Neuronal stem cell (in vitro differentiated cells): ENCODE results near the gene APOBR.

Experiments
- DNase-seq: peaks from one replicate; pipeline ENCODE4 v3.0.0-alpha.2; 2013; ENCODE audit warnings: low spot score
- H2AFZ ChIP-seq: one replicate; pipeline ENCODE4 v1.6.1; 2013; ENCODE audit warnings: mild to moderate bottlenecking, low read length, inconsistent platforms
- H2AK5ac ChIP-seq: 2 replicates; pipeline ENCODE4 v1.6.1; 2013; ENCODE audit warnings: low read depth, mild to moderate bottlenecking, inconsistent platforms, low read length, moderate library complexity, mixed read lengths
- H2BK120ac ChIP-seq: 2 replicates; pipeline ENCODE4 v1.6.1; 2013; ENCODE audit warnings: low read depth, mild to moderate bottlenecking, inconsistent platforms, low read length, moderate library complexity, mixed read lengths
- H2BK12ac ChIP-seq: one replicate; pipeline ENCODE4 v1.6.1; 2013; ENCODE audit warnings: low read length, inconsistent platforms
- H2BK15ac ChIP-seq: 2 replicates; pipeline ENCODE4 v1.6.1; 2013; ENCODE audit warnings: mild to moderate bottlenecking, low read length, inconsistent platforms, mixed read lengths
- H2BK5ac ChIP-seq: one replicate; pipeline ENCODE4 v1.6.1; 2013; ENCODE audit warnings: inconsistent platforms, mild to moderate bottlenecking, low read length, moderate library complexity
- H3K14ac ChIP-seq: one replicate; pipeline ENCODE4 v1.6.1; 2013; ENCODE audit warnings: low read length, inconsistent platforms
- H3K18ac ChIP-seq: 2 replicates; pipeline ENCODE4 v1.6.1; 2013; ENCODE audit warnings: low read length, inconsistent platforms
- H3K23ac ChIP-seq: 2 replicates; pipeline ENCODE4 v1.6.1; 2013; ENCODE audit warnings: low read depth, mild to moderate bottlenecking, mixed read lengths, low read length, inconsistent platforms; ENCODE audit not compliant: poor library complexity
- H3K27ac ChIP-seq: replicated peaks from 3 replicates; pipeline ENCODE4 v1.5.1; 2013; ENCODE audit warnings: low read length, inconsistent platforms
- H3K27me3 ChIP-seq, 3 experiments: 2 replicates each; pipeline ENCODE4 v1.6.1; 2013; ENCODE audit warnings: low read length in 3 of 3, mild to moderate bottlenecking in 2 of 3, inconsistent platforms in 1 of 3, low read depth in 1 of 3, mixed read lengths in 1 of 3, moderate library complexity in 1 of 3; ENCODE audit not compliant: control insufficient read depth in 3 of 3, insufficient read depth in 3 of 3
- H3K36me3 ChIP-seq, 2 donors: replicated peaks in 1 of 2; 2 replicates each; pipeline ENCODE4 v1.6.1; 2013; ENCODE audit warnings: low read length in 2 of 2; ENCODE audit not compliant: control insufficient read depth in 2 of 2, insufficient read depth in 2 of 2
- H3K4ac ChIP-seq: 2 replicates; pipeline ENCODE4 v1.6.1; 2013; ENCODE audit warnings: inconsistent platforms, mild to moderate bottlenecking, low read length, moderate library complexity
- H3K4me1 ChIP-seq, 2 donors: 1 replicate in 1 of 2; 2 replicates in 1 of 2; pipeline ENCODE4 v1.6.1; 2013; ENCODE audit warnings: low read length in 2 of 2, low read depth in 1 of 2; ENCODE audit not compliant: control insufficient read depth in 2 of 2, insufficient read depth in 1 of 2
- H3K4me2 ChIP-seq: one replicate; pipeline ENCODE4 v1.6.1; 2013; ENCODE audit warnings: mild to moderate bottlenecking, low read length, inconsistent platforms; ENCODE audit not compliant: insufficient read depth, poor library complexity, severe bottlenecking
- H3K4me3 ChIP-seq, 2 donors: 2 replicates each; pipeline ENCODE4 v1.5.1; 2013; ENCODE audit warnings: low read length in 2 of 2, mild to moderate bottlenecking in 2 of 2, inconsistent platforms in 1 of 2, moderate library complexity in 1 of 2
- H3K79me1 ChIP-seq: one replicate; pipeline ENCODE4 v1.6.1; 2013; ENCODE audit warnings: low read depth, mild to moderate bottlenecking, inconsistent platforms, low read length, moderate library complexity
- H3K9ac ChIP-seq: one replicate; pipeline ENCODE4 v1.6.1; 2013; ENCODE audit warnings: mild to moderate bottlenecking, low read depth, low read length, inconsistent platforms; ENCODE audit not compliant: poor library complexity
- H3K9me3 ChIP-seq, 2 donors: replicated peaks in 1 of 2; 2 replicates each; pipeline versions ENCODE3 to v1.6.1; 2013; ENCODE audit warnings: low read length in 2 of 2, mild to moderate bottlenecking in 2 of 2, inconsistent platforms in 1 of 2, low read depth in 1 of 2, mixed read lengths in 1 of 2, moderate library complexity in 1 of 2; ENCODE audit not compliant: control insufficient read depth in 2 of 2, insufficient read depth in 1 of 2
- H4K8ac ChIP-seq: one replicate; pipeline ENCODE4 v1.6.1; 2013; ENCODE audit warnings: low read depth, mild to moderate bottlenecking, inconsistent platforms, low read length, moderate library complexity
- H4K91ac ChIP-seq: one replicate; pipeline ENCODE4 v1.6.1; 2013; ENCODE audit warnings: low read length, low read depth, mild to moderate bottlenecking, inconsistent platforms; ENCODE audit not compliant: poor library complexity
- WGBS, 2 donors: extraction: QIAGEN DNeasy Blood & Tissue Kit; methylation state at CpG; one replicate each; pipeline ENCODE4 v1.1.7; 2013; ENCODE audit warnings: missing lambda C conversion rate in 2 of 2, mixed read lengths in 1 of 2; ENCODE audit not compliant: insufficient read length in 2 of 2, insufficient replicate concordance in 1 of 2; ENCODE audit errors: extremely low coverage in 2 of 2; 5-methylcytosine and 5-hydroxymethylcytosine counted together

Gene APOBR

GRCh38 chr16:28473714-28474265, 20.7 kb upstream of the APOBR start:
- Histone ChIP-seq H2BK15ac (no peak overlapping the region), H3K27me3 (no peaks in the 10 kb centered on the region), H3K23ac (no peak overlapping the region), H4K8ac (peak overlapping the region; percentile 65), H4K91ac (no peak overlapping the region), H3K4ac (no peak overlapping the region), H3K18ac (no peak overlapping the region), H2AK5ac (no peak overlapping the region), H3K9me3 (no peaks in the 10 kb centered on the region), H3K9ac (no peak overlapping the region), H2AFZ (no peak overlapping the region), H3K79me1 (no peaks in the 10 kb centered on the region), H3K4me3 (no peak overlapping the region), H2BK5ac (no peak overlapping the region), H3K4me2 (no peak overlapping the region), H3K14ac (no peak overlapping the region), H3K27ac (no peak overlapping the region), H2BK12ac (no peak overlapping the region), H3K4me1 (no peaks in the 10 kb centered on the region), H3K36me3 (peaks cover 0 to 22% of the 10 kb centered on the region in 2 donors), H2BK120ac (no peak overlapping the region)
- no peak for DNase-seq
- no CpG with 5 or more reads among the region's 8 CpGs for WGBS, 2 donors

- Histone ChIP-seq H3K36me3 (peaks cover 2 to 28% of the 10 kb centered on the region in 2 donors), H2BK120ac (no peak overlapping the region), H3K9ac (no peak overlapping the region), H3K4me2 (no peak overlapping the region), H3K27ac (no peak overlapping the region), H3K4me1 (no peaks in the 10 kb centered on the region), H4K8ac (no peak overlapping the region), H3K23ac (no peak overlapping the region), H2BK5ac (no peak overlapping the region), H3K14ac (no peak overlapping the region), H2BK15ac (no peak overlapping the region), H3K27me3 (no peaks in the 10 kb centered on the region), H3K79me1 (no peaks in the 10 kb centered on the region), H3K9me3 (no peaks in the 10 kb centered on the region), H3K4me3 (no peak overlapping the region), H3K18ac (no peak overlapping the region), H2BK12ac (no peak overlapping the region), H4K91ac (no peak overlapping the region), H2AK5ac (no peak overlapping the region), H3K4ac (no peak overlapping the region), H2AFZ (no peak overlapping the region)
- WGBS, 2 donors = no CpG with 5 or more reads among the region's 2 CpGs
- DNase-seq = no peak
These were observed 19.2 kb upstream of the APOBR start for GRCh38 chr16:28475221-28475620.

DNA sequence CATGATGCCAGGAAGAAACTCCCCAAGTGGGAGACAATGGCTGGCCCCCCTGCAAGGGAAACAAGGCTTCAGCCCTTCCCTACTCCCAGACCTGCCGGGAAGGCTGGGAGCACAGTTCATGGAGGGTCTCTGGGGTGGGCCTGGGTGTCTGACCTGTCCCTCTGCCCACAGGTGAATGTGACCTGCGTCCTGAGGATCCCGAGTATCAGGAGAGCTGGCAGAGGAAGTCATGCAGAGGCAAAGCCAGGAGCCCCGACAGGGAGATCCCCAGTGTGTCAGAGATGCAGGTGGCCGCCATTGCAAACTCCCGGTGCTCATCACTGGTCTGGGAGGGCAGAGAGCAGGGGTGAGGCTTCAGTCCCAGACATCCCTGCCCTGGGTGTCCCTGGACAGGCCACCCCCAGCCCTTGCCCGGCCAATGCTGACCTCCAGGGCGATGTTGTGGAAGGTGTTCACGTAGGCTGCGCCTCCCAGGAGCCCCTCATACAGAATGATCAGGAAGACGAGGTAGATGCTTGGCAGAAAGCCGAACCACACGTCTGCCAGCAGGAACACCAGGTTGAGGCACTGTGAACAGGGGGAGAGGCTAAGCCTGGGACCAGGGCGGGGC, 17.0 kb upstream of the APOBR start:
- Histone ChIP-seq H2AK5ac (no peak overlapping the region), H3K4ac (no peak overlapping the region), H2BK5ac (no peak overlapping the region), H3K18ac (no peak overlapping the region), H2AFZ (no peak overlapping the region), H4K91ac (no peak overlapping the region), H3K9ac (no peak overlapping the region), H3K27ac (no peak overlapping the region), H3K79me1 (no peaks in the 10 kb centered on the region), H3K23ac (no peak overlapping the region), H4K8ac (no peak overlapping the region), H2BK12ac (no peak overlapping the region), H3K9me3 (no peaks in the 10 kb centered on the region), H3K4me1 (no peaks in the 10 kb centered on the region), H3K14ac (no peak overlapping the region), H2BK120ac (no peak overlapping the region), H3K4me2 (no peak overlapping the region), H3K4me3 (no peak overlapping the region), H2BK15ac (no peak overlapping the region), H3K27me3 (no peaks in the 10 kb centered on the region), H3K36me3 (peaks cover 9 to 44% of the 10 kb centered on the region in 2 donors)
- no peak for DNase-seq
- WGBS, 2 donors = no CpG with 5 or more reads among the region's 14 CpGs

- no peak overlapping the region for H2BK120ac ChIP-seq
- no peak overlapping the region for H2AFZ ChIP-seq
- H3K4me1 ChIP-seq = no peaks in the 10 kb centered on the region
- H2BK5ac ChIP-seq = no peak overlapping the region
- no CpG with 5 or more reads among the region's 16 CpGs for WGBS, 2 donors
- H3K27me3 ChIP-seq = no peaks in the 10 kb centered on the region
- H3K36me3 ChIP-seq = peaks cover 12 to 50% of the 10 kb centered on the region in 2 donors
- no peak overlapping the region for H3K14ac ChIP-seq
- H3K4ac ChIP-seq = no peak overlapping the region
- no peak overlapping the region for H2AK5ac ChIP-seq
- no peak for DNase-seq
- no peak overlapping the region for H3K23ac ChIP-seq
- H3K4me3 ChIP-seq = no peak overlapping the region
- no peaks in the 10 kb centered on the region for H3K9me3 ChIP-seq
- no peaks in the 10 kb centered on the region for H3K79me1 ChIP-seq
- no peak overlapping the region for H4K91ac ChIP-seq
- no peak overlapping the region for H2BK12ac ChIP-seq
- H3K4me2 ChIP-seq = no peak overlapping the region
- H2BK15ac ChIP-seq = no peak overlapping the region
- no peak overlapping the region for H3K18ac ChIP-seq
- H3K27ac ChIP-seq = no peak overlapping the region
- no peak overlapping the region for H4K8ac ChIP-seq
- H3K9ac ChIP-seq = no peak overlapping the region
These were observed 15.8 kb upstream of the APOBR start for GRCh38 chr16:28478506-28479180.
